HG02970 (cell line): ENCODE data around the gene NRSN2.
"Not testable (repeated sequence)": the region's sequence is repeated elsewhere in the genome, so short reads cannot be mapped to it uniquely, and the experiment has no call there.

Source experiments
- ATAC-seq: cut with Tn5 transposase; IDR thresholded peaks from one replicate; pipeline ENCODE4 v1.9.1; 2021; ENCODE audit warnings: mild to moderate bottlenecking, moderate library complexity, moderate number of reproducible peaks; ENCODE audit not compliant: unreplicated experiment, low FRiP score

Gene NRSN2

DNA sequence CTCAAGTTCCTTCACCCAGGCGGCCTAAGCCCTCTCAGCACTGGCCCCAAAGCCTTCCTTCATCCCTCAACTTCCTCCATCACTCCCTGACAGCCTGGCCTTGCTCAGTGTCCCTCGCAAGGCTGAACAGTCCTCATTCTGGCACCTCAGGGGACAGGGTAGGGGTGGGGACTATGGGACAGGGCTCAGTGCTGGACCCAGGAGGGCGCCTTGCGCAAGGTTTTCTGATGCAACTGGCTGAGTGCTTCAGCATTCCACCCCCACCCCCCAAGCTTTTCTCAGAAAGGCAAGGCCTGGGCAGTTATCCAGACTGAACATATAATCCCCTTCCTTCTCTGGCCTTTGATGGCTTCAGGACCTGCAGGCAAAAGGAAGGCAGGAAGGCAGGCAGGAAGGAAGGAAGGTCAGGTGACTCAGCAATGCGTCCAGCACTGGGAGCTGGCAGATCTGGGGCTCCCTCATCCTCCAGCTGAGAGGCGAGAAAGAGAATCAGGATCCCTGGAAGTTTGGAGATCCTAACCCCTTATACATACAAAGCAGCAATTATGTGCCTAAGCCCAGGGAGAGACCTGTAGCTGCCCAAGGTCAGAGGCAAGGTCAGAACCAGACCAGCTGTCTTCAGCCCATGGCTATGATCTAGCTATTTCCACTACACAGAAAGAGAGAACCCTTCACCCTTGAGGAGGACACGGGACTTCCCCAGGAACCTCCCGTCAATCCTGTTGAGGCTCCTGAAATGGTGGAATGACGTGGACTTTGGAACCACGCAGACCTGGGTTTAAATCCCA lies 25.0 kb downstream of the NRSN2 start:
- ATAC-seq: no peak

DNA sequence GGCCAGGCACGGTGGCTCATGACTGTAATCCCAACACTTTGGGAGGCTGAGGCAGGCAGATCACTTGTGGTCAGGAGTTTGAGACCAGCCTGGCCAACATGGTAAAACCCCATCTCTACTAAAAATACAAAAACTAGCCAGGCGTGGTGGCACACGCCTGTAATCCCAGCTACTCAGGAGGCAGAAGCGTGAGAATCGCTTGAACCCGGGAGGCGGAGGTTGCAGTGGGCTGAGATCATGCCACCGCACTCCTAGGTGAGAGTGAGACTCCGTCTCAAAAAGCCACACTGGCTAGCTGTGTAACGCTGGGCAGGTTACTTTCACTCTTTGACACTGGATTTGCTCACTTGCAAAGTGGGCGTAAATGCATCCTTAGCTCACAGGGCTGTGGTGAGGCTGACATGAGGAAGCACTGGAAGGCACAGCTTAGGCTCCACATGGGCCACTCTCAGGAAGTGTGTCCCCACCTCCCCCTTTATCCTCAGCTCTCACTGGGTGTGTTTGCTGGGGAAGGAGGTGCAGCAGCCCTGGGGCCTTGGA lies 25.7 kb downstream of the NRSN2 start:
- ATAC-seq: not testable (repeated sequence)

GRCh38 chr20:373171-373890 lies 26.4 kb downstream of the NRSN2 start:
- ATAC-seq: no peak

- no peak for ATAC-seq
Measured at GRCh38 chr20:375265-375889, 28.5 kb downstream of the NRSN2 start.

DNA sequence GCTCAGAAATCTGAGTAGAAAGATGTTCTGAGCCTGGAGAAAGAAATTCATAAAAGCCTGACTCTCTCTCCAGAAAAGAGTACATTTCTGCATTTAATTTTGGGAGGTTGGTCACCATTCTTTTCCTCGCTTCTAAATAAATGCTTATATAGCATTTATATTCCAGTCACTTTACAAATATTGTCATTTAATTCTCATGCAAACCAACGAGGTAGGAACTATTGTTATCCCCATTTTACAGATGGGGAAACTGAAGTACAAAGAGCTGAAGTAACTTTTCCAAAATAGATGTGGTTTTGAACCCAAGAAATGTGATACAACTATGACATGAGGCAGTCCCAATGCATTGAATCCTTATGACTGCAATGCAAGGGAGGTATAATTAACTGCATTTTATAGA lies 29.2 kb downstream of the NRSN2 start:
- ATAC-seq: no peak

GRCh38 chr20:376750-377149 lies 29.8 kb downstream of the NRSN2 start:
- no peak for ATAC-seq

GRCh38 chr20:377578-377977 lies 30.7 kb downstream of the NRSN2 start:
- ATAC-seq: not testable (repeated sequence)

GRCh38 chr20:378961-379336 lies 32.0 kb downstream of the NRSN2 start:
- ATAC-seq: no peak

- peak; percentile 70 for ATAC-seq
Measured at GRCh38 chr20:380763-381580, 34.1 kb downstream of the NRSN2 start.

GRCh38 chr20:381581-382290 lies 34.8 kb downstream of the NRSN2 start:
- ATAC-seq: peak; percentile 58

- ATAC-seq: no peak
Measured at GRCh38 chr20:382291-383115, 35.6 kb downstream of the NRSN2 start.

- no peak for ATAC-seq
Measured at GRCh38 chr20:383889-384288, 37.0 kb downstream of the NRSN2 start.

DNA sequence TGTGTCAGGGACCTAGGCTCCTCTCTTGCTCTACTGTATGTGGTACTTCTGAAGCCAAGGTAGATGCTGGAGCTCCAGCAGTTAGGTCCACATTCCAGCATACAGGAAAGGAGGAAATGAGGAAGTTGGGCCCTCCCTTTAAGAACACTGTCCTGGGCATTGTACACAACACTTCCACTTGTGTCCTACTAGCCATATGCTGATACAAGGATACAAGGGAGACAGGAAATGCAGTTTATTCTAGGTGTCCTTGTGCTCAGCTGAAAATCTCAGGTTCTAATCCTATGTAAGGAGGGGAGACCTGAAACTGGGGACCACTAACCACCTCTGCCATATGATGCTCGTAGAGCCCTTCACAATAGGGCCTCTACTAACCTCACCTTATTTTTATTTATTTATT lies 37.8 kb downstream of the NRSN2 start:
- no peak for ATAC-seq

GRCh38 chr20:385448-385847 lies 38.5 kb downstream of the NRSN2 start:
- ATAC-seq: no peak

DNA sequence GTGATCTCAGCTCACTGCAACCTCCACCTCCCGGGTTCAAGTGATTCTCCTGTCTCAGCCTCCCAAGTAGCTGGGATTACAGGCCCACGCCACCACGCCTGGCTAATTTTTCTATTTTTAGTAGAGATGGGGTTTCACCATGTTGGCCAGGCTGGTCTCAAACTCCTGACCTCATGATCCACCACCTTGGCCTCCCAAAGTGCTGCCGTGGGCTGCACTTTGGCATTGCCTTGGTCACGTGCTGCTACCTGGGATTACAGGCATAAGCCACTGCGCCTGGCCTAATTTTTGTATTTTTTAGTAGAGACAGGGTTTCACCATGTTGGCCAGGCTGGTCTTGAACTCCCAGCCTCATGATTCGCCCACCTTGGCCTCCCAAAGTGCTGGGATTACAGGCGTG lies 39.7 kb downstream of the NRSN2 start:
- ATAC-seq: not testable (repeated sequence)

- ATAC-seq: no peak
Measured at GRCh38 chr20:387520-387919, 40.6 kb downstream of the NRSN2 start.

- ATAC-seq: no peak
Measured at GRCh38 chr20:388034-388994, 41.4 kb downstream of the NRSN2 start.

DNA sequence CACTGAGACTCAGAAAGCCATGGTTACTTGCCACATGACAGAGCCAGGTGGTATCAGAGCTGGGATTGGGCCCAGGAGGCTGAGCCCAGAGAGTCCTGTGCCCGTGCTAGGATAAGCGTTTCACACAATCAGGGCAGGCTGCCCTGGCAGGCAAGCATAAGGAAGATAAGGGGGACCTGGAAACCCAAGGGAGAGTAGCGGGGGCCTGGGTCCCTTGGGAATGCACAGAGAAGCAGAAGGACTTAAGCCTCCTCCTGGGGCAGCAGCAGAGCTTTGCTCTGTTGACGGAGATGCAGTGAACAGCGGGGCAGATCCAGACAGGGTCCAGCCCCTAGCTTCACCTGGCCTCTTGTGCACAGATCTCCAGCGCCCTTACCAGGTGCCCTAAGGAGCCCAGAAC lies 42.3 kb downstream of the NRSN2 start:
- no peak for ATAC-seq
